Right lobe of liver (tissue), 4 donors: ENCODE measurements around the gene RBSN.

Source experiments
- POLR2A ChIP-seq: fragments of 450-650 bp; IDR thresholded peaks from one replicate; pipeline ENCODE4 v1.6.1; 2017; ENCODE audit warnings: antibody characterized with exemption, mild to moderate bottlenecking
- TF ChIP-seq, protein P1 (sequence below), 4 donors: fragments of 200-600 bp in 3 of 4; fragments of 450-650 bp in 1 of 4; IDR thresholded peaks; one replicate each; pipeline versions ENCODE4 v1.5.1 to v1.8.0; 2016 to 2022; ENCODE audit warnings: antibody characterized with exemption in 4 of 4, mild to moderate bottlenecking in 2 of 4
- donor health status: DM: no; HTN: no; CAD: no.
- donor health status: DM: no; HTN: no; CAD: no.
- donor health status: DM: no; HTN: yes; CAD: no.

DNA sequence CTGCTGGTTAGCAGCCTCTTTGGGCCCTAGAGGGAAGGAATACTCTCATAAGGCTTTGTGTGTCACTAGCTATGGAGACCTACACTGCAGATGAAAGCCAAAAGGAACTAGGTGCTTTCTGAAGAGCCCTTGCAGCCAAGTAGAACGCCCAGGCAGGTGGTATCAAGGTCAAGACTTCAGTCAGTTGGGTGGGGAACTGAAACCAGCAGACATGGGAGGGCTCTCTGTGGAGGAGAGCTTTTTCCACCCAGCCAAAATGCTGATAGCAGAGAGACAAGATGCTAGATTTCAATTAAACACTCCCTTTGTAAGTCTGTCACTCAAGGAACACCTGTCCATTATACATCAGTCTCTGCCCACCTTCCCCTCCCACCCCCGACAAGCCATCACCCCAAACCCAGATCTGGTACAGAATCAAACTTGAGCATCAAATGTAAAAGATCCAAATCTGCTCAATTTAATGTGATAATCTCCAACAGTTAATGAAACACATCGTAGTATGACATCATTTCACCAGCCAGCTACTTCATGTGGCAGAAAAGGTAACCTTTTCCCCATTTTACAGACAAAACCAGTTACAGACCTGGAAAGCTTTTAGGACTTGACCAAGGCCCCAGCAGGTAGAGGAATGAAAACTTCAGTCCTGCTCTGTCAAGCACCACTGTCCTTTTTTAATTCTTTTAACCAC lies 48.4 kb downstream of the RBSN start:
- TF ChIP-seq, protein P1, sequence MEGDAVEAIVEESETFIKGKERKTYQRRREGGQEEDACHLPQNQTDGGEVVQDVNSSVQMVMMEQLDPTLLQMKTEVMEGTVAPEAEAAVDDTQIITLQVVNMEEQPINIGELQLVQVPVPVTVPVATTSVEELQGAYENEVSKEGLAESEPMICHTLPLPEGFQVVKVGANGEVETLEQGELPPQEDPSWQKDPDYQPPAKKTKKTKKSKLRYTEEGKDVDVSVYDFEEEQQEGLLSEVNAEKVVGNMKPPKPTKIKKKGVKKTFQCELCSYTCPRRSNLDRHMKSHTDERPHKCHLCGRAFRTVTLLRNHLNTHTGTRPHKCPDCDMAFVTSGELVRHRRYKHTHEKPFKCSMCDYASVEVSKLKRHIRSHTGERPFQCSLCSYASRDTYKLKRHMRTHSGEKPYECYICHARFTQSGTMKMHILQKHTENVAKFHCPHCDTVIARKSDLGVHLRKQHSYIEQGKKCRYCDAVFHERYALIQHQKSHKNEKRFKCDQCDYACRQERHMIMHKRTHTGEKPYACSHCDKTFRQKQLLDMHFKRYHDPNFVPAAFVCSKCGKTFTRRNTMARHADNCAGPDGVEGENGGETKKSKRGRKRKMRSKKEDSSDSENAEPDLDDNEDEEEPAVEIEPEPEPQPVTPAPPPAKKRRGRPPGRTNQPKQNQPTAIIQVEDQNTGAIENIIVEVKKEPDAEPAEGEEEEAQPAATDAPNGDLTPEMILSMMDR (IDR thresholded peaks at IDR 0.05) = no peak
- TF ChIP-seq POLR2A = no peak
